ENCODE measurements around the gene SENP1.

DNA sequence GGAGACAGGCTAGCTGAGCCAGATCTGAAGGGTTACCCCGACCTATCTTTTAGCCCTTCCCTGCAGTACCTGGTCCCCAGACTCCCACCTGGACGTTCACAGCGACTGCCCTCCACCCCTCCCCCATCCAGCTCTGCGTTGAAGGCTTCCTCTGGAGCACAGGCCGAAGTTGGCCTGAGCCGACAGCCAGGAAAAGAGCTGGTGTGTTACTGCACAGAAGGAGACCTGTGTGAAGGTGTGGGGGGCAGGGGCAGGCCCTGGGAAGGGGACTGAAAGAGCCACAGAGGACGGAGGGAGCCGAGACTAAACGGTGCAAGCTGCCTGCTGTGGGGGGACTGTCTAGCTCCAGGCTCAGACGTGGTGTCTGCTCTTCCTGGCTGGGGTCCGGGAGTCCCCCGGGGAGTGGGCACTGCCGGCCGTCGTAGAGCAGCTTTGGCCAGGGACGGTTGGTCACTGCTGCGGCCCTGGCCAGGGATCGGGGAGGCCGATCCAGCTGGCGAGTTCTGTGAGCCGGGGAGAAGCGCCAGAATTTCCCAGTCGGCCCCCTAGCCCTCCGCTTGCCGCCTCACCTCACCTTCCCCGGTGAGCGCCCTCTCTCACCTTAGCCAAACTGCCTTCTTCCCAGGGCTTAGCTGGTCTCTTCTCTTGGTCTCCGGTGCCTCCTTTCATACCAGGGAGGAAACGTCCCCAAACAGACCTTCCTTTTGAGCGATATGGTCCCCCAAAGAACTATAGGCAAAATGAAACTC, 100.7 kb downstream of the SENP1 start:
- TF ChIP-seq, protein P1, sequence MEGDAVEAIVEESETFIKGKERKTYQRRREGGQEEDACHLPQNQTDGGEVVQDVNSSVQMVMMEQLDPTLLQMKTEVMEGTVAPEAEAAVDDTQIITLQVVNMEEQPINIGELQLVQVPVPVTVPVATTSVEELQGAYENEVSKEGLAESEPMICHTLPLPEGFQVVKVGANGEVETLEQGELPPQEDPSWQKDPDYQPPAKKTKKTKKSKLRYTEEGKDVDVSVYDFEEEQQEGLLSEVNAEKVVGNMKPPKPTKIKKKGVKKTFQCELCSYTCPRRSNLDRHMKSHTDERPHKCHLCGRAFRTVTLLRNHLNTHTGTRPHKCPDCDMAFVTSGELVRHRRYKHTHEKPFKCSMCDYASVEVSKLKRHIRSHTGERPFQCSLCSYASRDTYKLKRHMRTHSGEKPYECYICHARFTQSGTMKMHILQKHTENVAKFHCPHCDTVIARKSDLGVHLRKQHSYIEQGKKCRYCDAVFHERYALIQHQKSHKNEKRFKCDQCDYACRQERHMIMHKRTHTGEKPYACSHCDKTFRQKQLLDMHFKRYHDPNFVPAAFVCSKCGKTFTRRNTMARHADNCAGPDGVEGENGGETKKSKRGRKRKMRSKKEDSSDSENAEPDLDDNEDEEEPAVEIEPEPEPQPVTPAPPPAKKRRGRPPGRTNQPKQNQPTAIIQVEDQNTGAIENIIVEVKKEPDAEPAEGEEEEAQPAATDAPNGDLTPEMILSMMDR (IDR thresholded peaks at IDR 0.05) = no peak
- TF ChIP-seq POLR2A (IDR thresholded peaks at IDR 0.05) = no peak
